Neural cell (in vitro differentiated cells): ENCODE data around the gene KCNK15. TPM values are rescaled to one million over a fixed set of nuclear protein-coding genes. Genes with fewer than 3 reads are reported as not detected.
A peak's percentile ranks its signal among the peaks of the same experiment; 100 is the strongest.
"Not testable (repeated sequence)": the region's sequence is repeated elsewhere in the genome, so short reads cannot be mapped to it uniquely, and the experiment has no call there.

Experiments
- H2AFZ ChIP-seq: fragments of 200-600, 300-800 bp; sonication (generic), shearing (Covaris generic); 2 replicates; pipeline ENCODE4 v1.6.0; 2014; ENCODE audit warnings: low read depth, mild to moderate bottlenecking, antibody characterized with exemption, low read length, moderate library complexity
- H3F3A ChIP-seq: fragments of 200-600 bp; shearing (Covaris generic); 2 replicates; pipeline ENCODE4 v1.6.1; 2016; ENCODE audit warnings: mild to moderate bottlenecking, moderate library complexity, mixed read lengths, antibody characterized with exemption, low read length; ENCODE audit not compliant: insufficient read depth, poor library complexity, severe bottlenecking
- H3K27ac ChIP-seq: fragments of 200-600, 300-800 bp; sonication (generic), shearing (Covaris generic); 2 replicates; pipeline ENCODE4 v1.5.1; 2014; ENCODE audit warnings: mild to moderate bottlenecking, low read length, moderate library complexity
- H3K27me3 ChIP-seq: fragments of 300-800, 200-600 bp; sonication (generic), shearing (Covaris generic); 2 replicates; pipeline ENCODE4 v1.6.0; 2014; ENCODE audit warnings: mild to moderate bottlenecking, low read depth, low read length, moderate library complexity; ENCODE audit not compliant: insufficient read depth
- H3K36me3 ChIP-seq: fragments of 300-800, 200-600 bp; sonication (generic), shearing (Covaris generic); 2 replicates; pipeline ENCODE4 v1.5.1; 2014; ENCODE audit warnings: mild to moderate bottlenecking, antibody characterized with exemption, low read length, moderate library complexity; ENCODE audit not compliant: insufficient read depth
- H3K4me2 ChIP-seq: fragments of 300-800, 200-600 bp; sonication (generic), shearing (Covaris generic); 2 replicates; pipeline ENCODE4 v1.6.0; 2014; ENCODE audit warnings: mild to moderate bottlenecking, low read length
- H3K4me3 ChIP-seq: fragments of 300-800, 200-600 bp; sonication (generic), shearing (Covaris generic); 2 replicates; pipeline ENCODE4 v1.5.1; 2014; ENCODE audit warnings: mild to moderate bottlenecking, low read length, moderate library complexity
- H3K79me2 ChIP-seq: fragments of 200-600 bp; shearing (Covaris generic); replicated peaks from 2 replicates; pipeline ENCODE4 v1.6.0; 2014; ENCODE audit warnings: mild to moderate bottlenecking, low read length, moderate library complexity; ENCODE audit not compliant: insufficient read depth
- H3K9ac ChIP-seq: fragments of 300-800, 200-600 bp; sonication (generic), shearing (Covaris generic); 2 replicates; pipeline ENCODE4 v1.6.1; 2016; ENCODE audit warnings: mild to moderate bottlenecking, low read length, mixed read lengths
- H3K9me2 ChIP-seq: fragments of 200-600 bp; shearing (Covaris generic); 2 replicates; pipeline ENCODE4 v1.6.1; 2016; ENCODE audit warnings: mild to moderate bottlenecking, low read length, mixed read lengths; ENCODE audit not compliant: insufficient read depth
- H3K9me3 ChIP-seq: fragments of 200-600, 300-800 bp; sonication (generic), shearing (Covaris generic); 2 replicates; pipeline ENCODE4 v1.6.1; 2016; ENCODE audit warnings: mild to moderate bottlenecking, mixed run types, low read length, moderate library complexity, mixed read lengths
- H4K20me1 ChIP-seq: fragments of 200-600 bp; shearing (Covaris generic); 2 replicates; pipeline ENCODE4 v1.6.1; 2016; ENCODE audit warnings: mild to moderate bottlenecking, mixed run types; ENCODE audit not compliant: insufficient read depth
- CTCF ChIP-seq: fragments of 450-650 bp; IDR thresholded peaks from 2 replicates; pipeline ENCODE4 v1.5.1; 2014; ENCODE audit warnings: antibody characterized with exemption, mild to moderate bottlenecking, moderate library complexity; ENCODE audit not compliant: poor library complexity, severe bottlenecking
- EP300 ChIP-seq: fragments of 450-650 bp; conservative IDR thresholded peaks from 2 replicates; pipeline ENCODE4 v1.6.1; 2014; ENCODE audit warnings: antibody characterized with exemption, mild to moderate bottlenecking, moderate library complexity; ENCODE audit not compliant: poor library complexity, severe bottlenecking
- MXI1 ChIP-seq: fragments of 450-650 bp; conservative IDR thresholded peaks from 2 replicates; pipeline ENCODE4 v1.6.1; 2014; ENCODE audit warnings: antibody characterized with exemption, mild to moderate bottlenecking; ENCODE audit not compliant: poor library complexity, severe bottlenecking
- RAD21 ChIP-seq: fragments of 450-650 bp; conservative IDR thresholded peaks from 2 replicates; pipeline ENCODE4 v1.6.1; 2014; ENCODE audit warnings: antibody characterized with exemption, mild to moderate bottlenecking, moderate library complexity
- REST ChIP-seq: IDR thresholded peaks from 2 replicates; pipeline ENCODE4 v1.6.1; 2012; ENCODE audit warnings: borderline replicate concordance
- TAF1 ChIP-seq: IDR thresholded peaks from 2 replicates; pipeline ENCODE4 v1.6.1; 2012; ENCODE audit warnings: low read depth
- polyA minus RNA-seq: library from RNA; depleted of rRNA, polyadenylated mRNA; stranded (reverse); fragments of >200 nt; gene quantifications from 2 replicates; pipeline ENCODE4 v1.2.3, GENCODE V29; 2014
- polyA plus RNA-seq: library from polyadenylated mRNA; depleted of rRNA; stranded (reverse); fragments of >200 nt; gene quantifications from 2 replicates; pipeline ENCODE4 v1.2.3, GENCODE V29; 2014

Gene KCNK15
- polyA plus RNA-seq (not detected in 2 replicates), polyA minus RNA-seq (not detected in 2 replicates)

GRCh38 chr20:44745598-44746366 lies at the start of gene KCNK15:
TSS of gene KCNK15 (plus strand) at chr20:44745865. CDS start at chr20:44745911, 46 bp downstream.
- peaks cover 24% of the 10 kb centered on the region for H3K27me3 ChIP-seq
- H3K27ac ChIP-seq, result no peak within 1 kb of the TSS
- no peaks in the 10 kb centered on the region for H3K9me2 ChIP-seq
- H3F3A ChIP-seq, result peaks cover 3% of the 10 kb centered on the region
- peak within 1 kb of the TSS; percentile 65 for H3K4me3 ChIP-seq
- TF ChIP-seq RAD21 (no peak), CTCF (peak; percentile 24)
- H3K9me3 ChIP-seq, result no peaks in the 10 kb centered on the region
- no peak within 1 kb of the TSS for H2AFZ ChIP-seq
- H3K79me2 ChIP-seq, result no peaks in the 10 kb centered on the region
- H3K9ac ChIP-seq, result peak within 1 kb of the TSS; percentile 36
- no peaks in the 10 kb centered on the region for H3K36me3 ChIP-seq
- no peak within 1 kb of the TSS for H3K4me2 ChIP-seq
- no peaks in the 10 kb centered on the region for H4K20me1 ChIP-seq

- Histone ChIP-seq H3K4me3 (no peak overlapping the region), H3K4me2 (no peak overlapping the region), H3K9ac (no peak overlapping the region), H3K27me3 (no peaks in the 10 kb centered on the region), H3K9me2 (no peaks in the 10 kb centered on the region), H3K9me3 (no peaks in the 10 kb centered on the region), H3F3A (no peaks in the 10 kb centered on the region), H4K20me1 (no peaks in the 10 kb centered on the region), H3K27ac (no peak overlapping the region), H3K79me2 (no peaks in the 10 kb centered on the region), H3K36me3 (no peaks in the 10 kb centered on the region), H2AFZ (no peak overlapping the region)
- TF ChIP-seq TAF1 (no peak), EP300 (no peak), MXI1 (no peak), CTCF (no peak), REST (no peak)
These were observed 49.4 kb upstream of the KCNK15 start for GRCh38 chr20:44696315-44696714.

- not testable (repeated sequence) for H3K36me3 ChIP-seq, H4K20me1 ChIP-seq, H3K4me3 ChIP-seq, H3K4me2 ChIP-seq, H3F3A ChIP-seq, H3K79me2 ChIP-seq, H3K9me3 ChIP-seq, H3K9ac ChIP-seq, H3K9me2 ChIP-seq, H3K27ac ChIP-seq, H2AFZ ChIP-seq, H3K27me3 ChIP-seq
These were observed 48.6 kb upstream of the KCNK15 start for GRCh38 chr20:44697041-44697440.
